Activated T-helper 1 cell treated with anti-CD3 and anti-CD28 coated beads, Interleukin-12 subunit alpha, Interleukin-12 subunit beta, Interleukin-2, Interleukin-4 antibody, amounts not matched to agents 30 ng/mL and 10 ng/mL and 1 ng/mL, durations not matched to agents 14 hours and 24 hours and 36 hours (primary cell): ENCODE data around the gene OTOL1. TPM values are rescaled to one million over a fixed set of nuclear protein-coding genes. Genes with fewer than 3 reads are reported as not detected.

Experiments
- DNase-seq: peaks from one replicate; pipeline ENCODE4 v3.0.0; 2021; ENCODE audit warnings: low spot score
- H3K27ac Mint-ChIP-seq: one replicate; pipeline ENCODE4 v1.8.0; 2021; ENCODE audit warnings: mild to moderate bottlenecking, mixed read lengths
- H3K27me3 Mint-ChIP-seq: one replicate; pipeline ENCODE4 v1.8.0; 2022; ENCODE audit warnings: mild to moderate bottlenecking, moderate library complexity, mixed read lengths; ENCODE audit not compliant: insufficient read depth
- H3K36me3 Mint-ChIP-seq: one replicate; pipeline ENCODE4 v1.8.0; 2021; ENCODE audit warnings: low read depth, mixed read lengths
- H3K4me1 Mint-ChIP-seq: one replicate; pipeline ENCODE4 v1.8.0; 2021; ENCODE audit warnings: low read depth, mixed read lengths
- H3K4me3 Mint-ChIP-seq: one replicate; pipeline ENCODE4 v1.8.0; 2021; ENCODE audit warnings: mild to moderate bottlenecking, moderate library complexity, mixed read lengths
- H3K9me3 Mint-ChIP-seq: one replicate; pipeline ENCODE4 v1.8.0; 2021; ENCODE audit warnings: mixed read lengths
- intact Hi-C: fragments of 100-400 bp; cut with micrococcal nuclease; formaldehyde crosslinking; loops from one replicate; pipeline ENCODE4 v1.15.1; 2024
- total RNA-seq: library from RNA; stranded (reverse); gene quantifications from 2 replicates; pipeline ENCODE4 v1.2.3, GENCODE V29; 2022

The OTOL1 gene
- total RNA-seq, 1 donor from 2014 or later = not detected

DNA sequence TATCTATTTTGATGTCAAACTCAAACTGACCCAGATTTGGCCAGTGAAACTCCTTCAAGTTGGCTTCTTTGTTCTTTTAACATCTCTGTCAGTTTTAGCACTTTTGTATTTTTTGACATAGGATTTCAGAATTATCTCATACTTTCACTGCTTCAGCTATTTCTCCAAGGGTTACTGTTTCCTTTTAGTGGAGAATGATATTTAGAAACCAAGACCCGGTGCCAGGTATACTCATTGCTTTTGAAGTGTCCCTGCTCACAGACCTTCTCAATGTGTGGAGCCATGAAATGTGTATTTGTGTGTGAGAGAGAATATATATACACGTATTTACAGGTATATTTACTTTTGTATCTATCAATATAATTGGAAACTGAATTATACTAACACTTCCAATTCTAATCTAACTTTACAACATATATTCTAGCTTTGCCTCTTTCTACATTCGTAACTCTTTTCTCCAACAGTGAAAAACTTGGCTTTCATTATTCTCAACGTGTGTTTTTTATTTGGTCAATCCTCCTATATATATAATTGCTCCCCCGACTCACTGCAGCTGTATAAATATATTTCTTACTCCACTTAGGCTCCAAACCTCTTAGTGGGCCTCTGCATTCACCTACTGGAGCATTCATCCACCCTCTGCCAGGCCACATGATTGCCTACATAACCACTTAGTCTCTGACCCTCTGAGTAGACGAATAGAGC lies 54.0 kb downstream of the OTOL1 start:
- Mint-ChIP-seq H3K9me3 (no peaks in the 10 kb centered on the region), H3K27me3 (no peaks in the 10 kb centered on the region), H3K4me3 (no peak overlapping the region), H3K4me1 (no peaks in the 10 kb centered on the region), H3K36me3 (no peaks in the 10 kb centered on the region), H3K27ac (no peak overlapping the region)
- no peak for DNase-seq
- intact Hi-C loops = no loop called here

DNA sequence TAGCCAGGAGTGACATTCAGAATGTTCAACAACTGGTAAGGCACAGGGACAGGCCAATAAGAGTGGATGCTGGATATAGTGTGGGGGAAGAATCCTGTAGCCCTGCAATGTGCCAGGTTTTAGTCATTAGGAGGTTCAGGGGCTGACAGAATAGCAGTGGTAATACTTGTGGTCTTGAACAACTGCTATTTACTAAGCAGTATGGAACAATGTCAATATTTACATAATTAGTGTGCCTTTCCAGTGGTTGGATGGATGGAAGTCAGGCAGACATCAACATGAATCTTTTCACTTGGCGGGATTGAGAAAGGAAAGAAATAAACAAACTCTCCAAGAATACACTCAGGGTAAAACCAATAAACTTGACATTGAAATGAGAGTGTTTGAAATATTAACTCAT lies 55.1 kb downstream of the OTOL1 start:
- DNase-seq = no peak
- no peaks in the 10 kb centered on the region for H3K9me3 Mint-ChIP-seq
- H3K27ac Mint-ChIP-seq = no peak overlapping the region
- intact Hi-C loops = no loop called here
- no peaks in the 10 kb centered on the region for H3K4me1 Mint-ChIP-seq
- no peaks in the 10 kb centered on the region for H3K27me3 Mint-ChIP-seq
- H3K4me3 Mint-ChIP-seq = no peak overlapping the region
- no peaks in the 10 kb centered on the region for H3K36me3 Mint-ChIP-seq

DNA sequence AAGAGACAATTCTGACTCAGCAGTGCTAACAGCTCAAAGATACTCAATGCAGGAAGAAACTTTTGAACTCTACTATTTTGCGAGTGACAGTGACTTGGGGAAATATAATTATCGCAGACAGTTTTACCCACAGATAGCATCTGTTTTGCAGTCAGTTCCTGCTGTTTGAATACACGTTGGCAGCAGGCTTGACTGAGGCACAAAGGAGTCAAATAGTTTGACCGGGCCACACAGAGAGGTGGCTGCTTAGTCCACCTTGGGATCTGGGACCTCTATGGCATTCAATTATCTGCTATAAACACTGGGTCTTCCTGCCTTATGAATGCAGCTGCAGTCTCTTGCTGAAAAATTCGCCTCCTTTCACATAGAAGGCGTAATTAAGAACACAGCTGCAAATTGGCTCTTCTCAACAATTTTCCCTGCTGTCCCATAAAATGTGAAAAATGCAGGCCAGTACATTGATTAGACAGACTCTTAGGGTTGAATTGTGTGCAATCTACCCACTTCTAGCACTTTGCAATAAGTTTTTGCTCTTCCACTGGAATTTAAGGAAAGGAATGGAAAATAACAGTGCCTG lies 56.5 kb downstream of the OTOL1 start:
- no peaks in the 10 kb centered on the region for H3K9me3 Mint-ChIP-seq
- intact Hi-C loops = no loop called here
- H3K27me3 Mint-ChIP-seq = no peaks in the 10 kb centered on the region
- no peaks in the 10 kb centered on the region for H3K36me3 Mint-ChIP-seq
- H3K27ac Mint-ChIP-seq = no peak overlapping the region
- H3K4me1 Mint-ChIP-seq = no peaks in the 10 kb centered on the region
- no peak overlapping the region for H3K4me3 Mint-ChIP-seq
- DNase-seq = no peak

Other genes with a start within 250 kb of the OTOL1 start
- gene SPTSSB, start 125.3 kb upstream of the OTOL1 start, total RNA-seq = not detected in 2 replicates